B cell (primary cell): Measurements from ENCODE around the gene ERCC4. TPM values are rescaled to one million over a fixed set of nuclear protein-coding genes. Genes with fewer than 3 reads are reported as not detected.

Experiments used
- ATAC-seq: fragments of 200-7000 bp; cut with Tn5 transposase; one replicate; pipeline ENCODE4 v1.10.0; 2021; ENCODE audit warnings: low read depth, mild to moderate bottlenecking, moderate number of reproducible peaks, moderate library complexity
- CTCF ChIA-PET: fragments of 350-600 bp; sonication (Branson Sonifier 250); formaldehyde crosslinking; loops from one replicate; lab custom pipeline; 2021; ENCODE audit warnings: antibody characterized with exemption, inconsistent platforms; lab: Charles Lee
- POLR2A ChIA-PET: fragments of 350-600 bp; sonication (Branson Sonifier 250); formaldehyde crosslinking; loops from one replicate; lab custom pipeline; 2021; ENCODE audit warnings: antibody characterized with exemption; lab: Charles Lee
- DNase-seq: peaks from one replicate; pipeline ENCODE4 v3.0.0; 2013
- H2AFZ ChIP-seq: 2 replicates; pipeline ENCODE4 v1.6.1; 2012; ENCODE audit warnings: mild to moderate bottlenecking, low read depth, low read length; ENCODE audit not compliant: insufficient read depth, poor library complexity, severe bottlenecking
- H3K27ac ChIP-seq, 2 donors: 1 replicate in 1 of 2; 2 replicates in 1 of 2; pipeline ENCODE4 v1.5.1; 2012 to 2013; ENCODE audit warnings: low read length in 2 of 2, mild to moderate bottlenecking in 2 of 2, moderate library complexity in 1 of 2
- H3K27me3 ChIP-seq, 4 experiments: fragments of 200-600 bp in 1 of 4; sonication (generic) in 1 of 4; replicated peaks in 1 of 4; 1 replicate in 2 of 4; 2 replicates in 2 of 4; pipeline versions ENCODE4 v1.6.1 to v1.7.0; 2013 to 2016; ENCODE audit warnings: low read length in 3 of 4, mild to moderate bottlenecking in 2 of 4, mixed read lengths in 1 of 4, moderate library complexity in 1 of 4; ENCODE audit not compliant: insufficient read depth in 4 of 4, control insufficient read depth in 3 of 4; ENCODE audit errors: control extremely low read depth in 1 of 4
- H3K36me3 ChIP-seq, 2 experiments: replicated peaks in 1 of 2; 1 replicate in 1 of 2; 2 replicates in 1 of 2; pipeline versions ENCODE4 v1.6.1 to v1.7.1; 2013; ENCODE audit warnings: low read length in 1 of 2; ENCODE audit not compliant: insufficient read depth in 2 of 2, control insufficient read depth in 1 of 2; ENCODE audit errors: control extremely low read depth in 1 of 2, extremely low read depth in 1 of 2
- H3K4me1 ChIP-seq, 2 donors: fragments of 200-600 bp in 1 of 2; sonication (generic) in 1 of 2; 1 replicate in 1 of 2; 2 replicates in 1 of 2; pipeline versions ENCODE4 v1.5.1 to v1.6.1; 2013 to 2017; ENCODE audit warnings: low read length in 2 of 2; ENCODE audit not compliant: control insufficient read depth in 2 of 2, insufficient read depth in 2 of 2
- H3K4me2 ChIP-seq: replicated peaks from 2 replicates; pipeline ENCODE3; 2012; ENCODE audit warnings: mild to moderate bottlenecking, low read depth, low read length; ENCODE audit not compliant: poor library complexity, severe bottlenecking
- H3K4me3 ChIP-seq, 5 experiments: fragments of 200-600 bp in 1 of 5; sonication (generic) in 1 of 5; 1 replicate in 3 of 5; 2 replicates in 2 of 5; pipeline versions ENCODE4 v1.5.1 to v1.7.0; 2011 to 2016; ENCODE audit warnings: low read length in 4 of 5, mild to moderate bottlenecking in 4 of 5, low read depth in 2 of 5, control low read depth in 1 of 5, moderate library complexity in 1 of 5; ENCODE audit not compliant: insufficient read depth in 1 of 5; ENCODE audit errors: control extremely low read depth in 1 of 5, extremely low read depth in 1 of 5
- H3K79me2 ChIP-seq: fragments of 200-600 bp; sonication (generic); one replicate; pipeline ENCODE4 v1.6.0; 2016; ENCODE audit warnings: low read length; ENCODE audit not compliant: control insufficient read depth, insufficient read depth
- H3K9ac ChIP-seq: fragments of 200-600 bp; sonication (generic); 2 replicates; pipeline ENCODE4 v1.6.1; 2017; ENCODE audit warnings: mild to moderate bottlenecking, low read length, moderate library complexity
- H3K9me3 ChIP-seq, 3 donors: one replicate each; pipeline versions ENCODE4 v1.6.1 to v1.7.1; 2013; ENCODE audit warnings: low read length in 2 of 3; ENCODE audit not compliant: control insufficient read depth in 2 of 3, insufficient read depth in 1 of 3; ENCODE audit errors: control extremely low read depth in 1 of 3
- H4K20me1 ChIP-seq: 2 replicates; pipeline ENCODE4 v1.6.0; 2012; ENCODE audit warnings: mild to moderate bottlenecking, low read length; ENCODE audit not compliant: insufficient read depth, control insufficient read depth, poor library complexity, severe bottlenecking
- H3K27ac Mint-ChIP-seq: one replicate; pipeline ENCODE4 v1.8.0; 2021; ENCODE audit warnings: mixed read lengths
- H3K27me3 Mint-ChIP-seq: one replicate; pipeline ENCODE4 v1.8.0; 2021; ENCODE audit warnings: mixed read lengths
- H3K4me1 Mint-ChIP-seq: one replicate; pipeline ENCODE4 v1.8.0; 2021; ENCODE audit warnings: mixed read lengths
- H3K4me3 Mint-ChIP-seq: one replicate; pipeline ENCODE4 v1.8.0; 2021; ENCODE audit warnings: mixed read lengths
- H3K9me3 Mint-ChIP-seq: one replicate; pipeline ENCODE4 v1.8.0; 2022; ENCODE audit warnings: mixed read lengths; ENCODE audit not compliant: insufficient read depth
- CTCF ChIP-seq: fragments of 200-600 bp; IDR thresholded peaks from one replicate; pipeline ENCODE4 v1.8.0; 2022; ENCODE audit warnings: antibody characterized with exemption, mild to moderate bottlenecking
- EZH2 ChIP-seq: IDR thresholded peaks from 2 replicates; pipeline ENCODE4 v1.6.1; 2012; ENCODE audit warnings: borderline replicate concordance, low read depth, mild to moderate bottlenecking, moderate library complexity, low read length; ENCODE audit not compliant: insufficient read depth, poor library complexity, severe bottlenecking
- WGBS: methylation state at CpG from one replicate; pipeline ENCODE4 v1.1.5; 2013; ENCODE audit warnings: missing lambda C conversion rate; ENCODE audit not compliant: insufficient coverage; 5-methylcytosine and 5-hydroxymethylcytosine counted together
- intact Hi-C: fragments of 100-400 bp; cut with micrococcal nuclease; formaldehyde crosslinking; loops from one replicate; pipeline ENCODE4 v1.10.0; 2022
- polyA plus RNA-seq: library from polyadenylated mRNA; depleted of rRNA; stranded (reverse); fragments of >200 nt; gene quantifications from 2 replicates; pipeline ENCODE4 v1.2.3, GENCODE V29; 2012
- total RNA-seq, 2 donors: library from RNA; stranded (reverse); fragments of 120-200 nt in 1 of 2; gene quantifications; 1 replicate in 1 of 2; 2 replicates in 1 of 2; pipeline versions ENCODE4 v1.2.3 to v1.2.4, GENCODE V29; 2013 to 2022

The ERCC4 gene
- total and polyA plus RNA-seq, 2 donors (not counting 1 experiment from before 2014, with no cell fraction given), result 1.0 to 11.9 TPM

GRCh38 chr16:13992322-13992721, 72.4 kb downstream of the ERCC4 start:
- no peak for DNase-seq
- Mint-ChIP-seq H3K9me3 (peaks cover 3% of the 10 kb centered on the region), H3K4me1 (peaks cover 10% of the 10 kb centered on the region), H3K27me3 (no peaks in the 10 kb centered on the region), H3K27ac (no peak overlapping the region), H3K4me3 (no peak overlapping the region)
- peaks cover 0 to 4% (median 0%) of the 10 kb centered on the region in 4 experiments for H3K27me3 ChIP-seq
- H3K27ac ChIP-seq, result no peak overlapping the region
- no peak for ATAC-seq
- H3K9ac ChIP-seq, result no peak overlapping the region
- TF ChIP-seq CTCF (no peak), EZH2 (no peak)
- 90% methylated on average over 5 of the region's 6 CpGs for WGBS
- peaks cover 0 to 12% (median 0%) of the 10 kb centered on the region in 3 donors for H3K9me3 ChIP-seq
- ChIA-PET CTCF (no interaction called here), POLR2A (no interaction called here)
- intact Hi-C loops, result no loop called here
- no peak overlapping the region for H3K4me2 ChIP-seq
- H3K4me3 ChIP-seq, result no peak overlapping the region
- no peak overlapping the region for H2AFZ ChIP-seq
- H3K36me3 ChIP-seq, result no peaks in the 10 kb centered on the region
- H4K20me1 ChIP-seq, result no peaks in the 10 kb centered on the region
- H3K79me2 ChIP-seq, result no peaks in the 10 kb centered on the region
- peaks cover under 1 to 4% of the 10 kb centered on the region in 2 donors for H3K4me1 ChIP-seq

GRCh38 chr16:13992976-13993375, 73.0 kb downstream of the ERCC4 start:
- Mint-ChIP-seq H3K4me1 (peaks cover 13% of the 10 kb centered on the region), H3K4me3 (no peak overlapping the region), H3K27ac (no peak overlapping the region), H3K27me3 (no peaks in the 10 kb centered on the region), H3K9me3 (peaks cover 3% of the 10 kb centered on the region)
- TF ChIP-seq CTCF, result no peak
- no peak for TF ChIP-seq EZH2
- Histone ChIP-seq H3K27ac (no peak overlapping the region), H3K9me3 (peaks cover 0 to 17% (median 0%) of the 10 kb centered on the region in 3 donors), H3K9ac (no peak overlapping the region), H3K27me3 (peaks cover 0 to 2% (median 0%) of the 10 kb centered on the region in 4 experiments), H3K36me3 (no peaks in the 10 kb centered on the region), H3K4me3 (no peak overlapping the region), H3K4me2 (no peak overlapping the region), H3K4me1 (peaks cover 7 to 11% of the 10 kb centered on the region in 2 donors), H4K20me1 (no peaks in the 10 kb centered on the region), H2AFZ (no peak overlapping the region), H3K79me2 (no peaks in the 10 kb centered on the region)
- ChIA-PET POLR2A (no interaction called here), CTCF (no interaction called here)
- DNase-seq, result no peak
- intact Hi-C loops, result no loop called here
- ATAC-seq, result no peak
- WGBS, result no CpG with 5 or more reads among the region's 4 CpGs
